Measurements from ENCODE around the gene CLIC6.

DNA sequence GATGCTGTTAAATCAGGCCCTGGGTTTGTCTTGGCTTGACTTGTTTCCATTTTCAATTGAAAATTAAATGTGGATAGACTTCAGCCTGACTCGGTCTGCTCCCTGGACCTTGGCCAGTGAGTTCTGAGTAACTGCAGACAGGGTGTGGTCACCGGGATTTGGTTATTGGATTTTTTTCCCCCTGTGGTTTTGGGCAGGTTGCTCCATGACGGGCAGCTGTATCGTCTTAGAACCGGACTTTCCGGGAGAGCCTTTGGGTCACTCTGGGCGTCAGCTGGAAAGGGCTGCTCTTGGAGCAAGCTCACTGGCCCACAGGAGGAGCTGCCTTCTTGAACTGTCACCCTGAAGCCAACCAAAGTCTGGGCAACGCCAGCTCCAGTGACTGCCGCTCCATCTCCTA lies 75.0 kb downstream of the CLIC6 start:
- TF ChIP-seq YY1 (IDR thresholded peaks at IDR 0.05; ENCODE audit: low read depth) (no peak), CREB1 (IDR thresholded peaks at IDR 0.05; ENCODE audit: low read depth) (no peak), CEBPB (IDR thresholded peaks at IDR 0.05) (no peak), NFIC (IDR thresholded peaks at IDR 0.05) (no peak), RAD21 (IDR thresholded peaks at IDR 0.05; ENCODE audit: low read depth) (no peak), FOXM1 (IDR thresholded peaks at IDR 0.05; ENCODE audit: borderline replicate concordance, low read depth) (no peak), ZBTB7A (IDR thresholded peaks at IDR 0.05; ENCODE audit: low read depth) (no peak)
- TF ChIP-seq, protein P1, sequence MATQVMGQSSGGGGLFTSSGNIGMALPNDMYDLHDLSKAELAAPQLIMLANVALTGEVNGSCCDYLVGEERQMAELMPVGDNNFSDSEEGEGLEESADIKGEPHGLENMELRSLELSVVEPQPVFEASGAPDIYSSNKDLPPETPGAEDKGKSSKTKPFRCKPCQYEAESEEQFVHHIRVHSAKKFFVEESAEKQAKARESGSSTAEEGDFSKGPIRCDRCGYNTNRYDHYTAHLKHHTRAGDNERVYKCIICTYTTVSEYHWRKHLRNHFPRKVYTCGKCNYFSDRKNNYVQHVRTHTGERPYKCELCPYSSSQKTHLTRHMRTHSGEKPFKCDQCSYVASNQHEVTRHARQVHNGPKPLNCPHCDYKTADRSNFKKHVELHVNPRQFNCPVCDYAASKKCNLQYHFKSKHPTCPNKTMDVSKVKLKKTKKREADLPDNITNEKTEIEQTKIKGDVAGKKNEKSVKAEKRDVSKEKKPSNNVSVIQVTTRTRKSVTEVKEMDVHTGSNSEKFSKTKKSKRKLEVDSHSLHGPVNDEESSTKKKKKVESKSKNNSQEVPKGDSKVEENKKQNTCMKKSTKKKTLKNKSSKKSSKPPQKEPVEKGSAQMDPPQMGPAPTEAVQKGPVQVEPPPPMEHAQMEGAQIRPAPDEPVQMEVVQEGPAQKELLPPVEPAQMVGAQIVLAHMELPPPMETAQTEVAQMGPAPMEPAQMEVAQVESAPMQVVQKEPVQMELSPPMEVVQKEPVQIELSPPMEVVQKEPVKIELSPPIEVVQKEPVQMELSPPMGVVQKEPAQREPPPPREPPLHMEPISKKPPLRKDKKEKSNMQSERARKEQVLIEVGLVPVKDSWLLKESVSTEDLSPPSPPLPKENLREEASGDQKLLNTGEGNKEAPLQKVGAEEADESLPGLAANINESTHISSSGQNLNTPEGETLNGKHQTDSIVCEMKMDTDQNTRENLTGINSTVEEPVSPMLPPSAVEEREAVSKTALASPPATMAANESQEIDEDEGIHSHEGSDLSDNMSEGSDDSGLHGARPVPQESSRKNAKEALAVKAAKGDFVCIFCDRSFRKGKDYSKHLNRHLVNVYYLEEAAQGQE (IDR thresholded peaks at IDR 0.05; ENCODE audit: low read depth) = no peak
- TF ChIP-seq, protein P2, sequence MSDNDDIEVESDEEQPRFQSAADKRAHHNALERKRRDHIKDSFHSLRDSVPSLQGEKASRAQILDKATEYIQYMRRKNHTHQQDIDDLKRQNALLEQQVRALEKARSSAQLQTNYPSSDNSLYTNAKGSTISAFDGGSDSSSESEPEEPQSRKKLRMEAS (IDR thresholded peaks at IDR 0.05) = no peak
